ENCODE data around the gene FUBP1.

- no peak for TF ChIP-seq CTCF (IDR thresholded peaks at IDR 0.05; ENCODE audit: low read depth, low read length)
- no peak for TF ChIP-seq POLR2A (IDR thresholded peaks at IDR 0.05; ENCODE audit: extremely low read depth, insufficient read length)
- no peak for TF ChIP-seq MAX (IDR thresholded peaks at IDR 0.05; ENCODE audit: low read depth, low read length)
- TF ChIP-seq MYC (IDR thresholded peaks at IDR 0.05; ENCODE audit: low read depth, low read length) = no peak
These were observed 25.0 kb downstream of the FUBP1 start for GRCh38 chr1:77953907-77954306.
